ENCODE measurements around the gene SREBF2. TPM values are rescaled to one million over a fixed set of nuclear protein-coding genes. Genes with fewer than 3 reads are reported as not detected.
A peak's percentile ranks its signal among the peaks of the same experiment; 100 is the strongest.

Gene SREBF2
- total and polyA plus RNA-seq, 9 of the 15 experiments (the other 6 are each of a cell fraction or from before 2014, with no cell fraction given) = 1.1 to 84.2 (median 26.9) TPM

DNA sequence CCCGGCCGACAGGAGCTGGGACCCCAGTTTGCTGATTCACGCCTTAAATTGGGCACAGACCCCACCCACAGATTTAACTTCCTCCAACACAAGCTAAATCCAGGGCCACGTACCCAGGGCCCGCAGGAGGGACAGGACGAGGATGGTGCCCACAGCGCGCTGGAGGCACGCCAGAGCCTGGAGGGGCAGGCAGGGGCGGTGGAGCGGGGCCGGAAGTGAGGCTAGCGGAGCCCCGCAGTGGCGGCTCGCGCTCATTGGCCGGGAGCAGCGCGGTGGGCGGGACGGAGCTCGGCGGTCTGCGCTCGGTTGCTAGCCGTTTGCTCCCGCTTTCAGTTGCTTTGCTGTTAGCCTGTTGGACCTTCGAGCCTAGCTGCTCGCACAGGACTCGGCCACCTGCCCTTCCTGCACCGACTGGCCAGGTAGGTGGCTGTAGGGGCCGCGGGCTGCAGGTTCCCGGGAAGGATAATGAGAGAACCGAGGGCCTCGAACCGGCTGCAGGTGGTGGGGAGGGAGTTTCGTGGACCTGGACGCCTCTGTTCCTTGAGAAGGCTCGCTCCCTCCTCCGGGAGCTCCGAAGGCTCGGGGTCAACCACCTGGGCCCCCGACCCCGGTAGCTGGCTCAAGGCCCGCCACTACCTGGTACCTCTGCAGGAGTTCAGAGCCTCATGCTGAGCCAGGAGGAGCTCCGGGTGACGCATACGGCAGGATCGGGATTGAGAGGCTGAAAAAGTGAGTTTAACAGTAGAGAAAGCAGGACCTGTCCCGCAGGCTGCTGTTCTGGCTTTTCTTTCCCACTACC, 32.4 kb upstream of the SREBF2 start, which contains the start of gene CCDC134 (continued):
- TF ChIP-seq, protein P1, sequence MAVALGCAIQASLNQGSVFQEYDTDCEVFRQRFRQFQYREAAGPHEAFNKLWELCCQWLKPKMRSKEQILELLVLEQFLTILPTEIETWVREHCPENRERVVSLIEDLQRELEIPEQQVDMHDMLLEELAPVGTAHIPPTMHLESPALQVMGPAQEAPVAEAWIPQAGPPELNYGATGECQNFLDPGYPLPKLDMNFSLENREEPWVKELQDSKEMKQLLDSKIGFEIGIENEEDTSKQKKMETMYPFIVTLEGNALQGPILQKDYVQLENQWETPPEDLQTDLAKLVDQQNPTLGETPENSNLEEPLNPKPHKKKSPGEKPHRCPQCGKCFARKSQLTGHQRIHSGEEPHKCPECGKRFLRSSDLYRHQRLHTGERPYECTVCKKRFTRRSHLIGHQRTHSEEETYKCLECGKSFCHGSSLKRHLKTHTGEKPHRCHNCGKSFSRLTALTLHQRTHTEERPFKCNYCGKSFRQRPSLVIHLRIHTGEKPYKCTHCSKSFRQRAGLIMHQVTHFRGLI (CRISPR knock-in tag; IDR thresholded peaks at IDR 0.05) = no peak
- TF ChIP-seq RBM25 (IDR thresholded peaks at IDR 0.05; ENCODE audit: low read depth, low read length, severe bottlenecking) (peak; percentile 79), CHD2 (IDR thresholded peaks at IDR 0.05; ENCODE audit: low read depth, low read length) (0 out of 2 replicates have a peak, but pooled peaks have one; percentile 35), KDM4B (IDR thresholded peaks at IDR 0.05; ENCODE audit: borderline replicate concordance in 2 of 2, low read depth in 1 of 2) (no peak), PHF8 (IDR thresholded peaks at IDR 0.05; ENCODE audit: borderline replicate concordance, low read length) (peak; percentile 89; the same call in 1 of the 2 replicates), ZNF785 (CRISPR knock-in tag; IDR thresholded peaks at IDR 0.05) (no peak), CREM (IDR thresholded peaks at IDR 0.05; ENCODE audit: low read depth) (peak; percentile 53; the same call in 1 of the 2 replicates), MAFG (tag; conservative IDR thresholded peaks at IDR 0.05) (no peak), BCOR (IDR thresholded peaks at IDR 0.05) (no peak), RBFOX2 (IDR thresholded peaks at IDR 0.05; ENCODE audit: low read depth, low read length) (peak; percentile 96), CXXC5 (CRISPR knock-in tag; IDR thresholded peaks at IDR 0.05) (peak; percentile 63), KLF13 (tag; IDR thresholded peaks at IDR 0.05; ENCODE audit: borderline replicate concordance, low read depth) (no peak), FOXJ2 (tag; IDR thresholded peaks at IDR 0.05) (no peak), CCAR2 (IDR thresholded peaks at IDR 0.05; ENCODE audit: low read depth, low read length) (no peak), SMARCE1 (IDR thresholded peaks at IDR 0.05) (no peak), ESRRB (CRISPR knock-in tag; IDR thresholded peaks at IDR 0.05; ENCODE audit: borderline replicate concordance) (no peak), ZNF124 (CRISPR knock-in tag; IDR thresholded peaks at IDR 0.05) (no peak), FOSL1 (tag; conservative IDR thresholded peaks at IDR 0.05) (no peak), NEUROD1 (IDR thresholded peaks at IDR 0.05; ENCODE audit: borderline replicate concordance, low read depth, low read length, partially characterized antibody) (no peak), ZNF41 (CRISPR knock-in tag; conservative IDR thresholded peaks at IDR 0.05) (no peak), EP400 (IDR thresholded peaks at IDR 0.05) (peak; percentile 63; the same call in 1 of the 2 replicates), POLR2AphosphoS5 (IDR thresholded peaks at IDR 0.05; ENCODE audit: control insufficient read depth, insufficient read depth, low read depth, low read length) (peak; percentile 85), MEIS2 (IDR thresholded peaks at IDR 0.05; ENCODE audit: partially characterized antibody) (no peak), ETV5 (CRISPR knock-in tag; IDR thresholded peaks at IDR 0.05; ENCODE audit: low read depth) (0 out of 2 replicates have a peak, but pooled peaks have one; percentile 16)
